HEK293T (cell line): ENCODE measurements around the gene TRPM3.

Source experiments
- CTBP1 ChIP-seq: fragments of 450-650 bp; IDR thresholded peaks from 2 replicates; pipeline ENCODE4 v1.6.1; 2016; ENCODE audit warnings: borderline replicate concordance
- FOXK2 ChIP-seq: fragments of 450-650 bp; IDR thresholded peaks from 2 replicates; pipeline ENCODE4 v1.6.1; 2016; ENCODE audit warnings: mild to moderate bottlenecking
- FOXM1 ChIP-seq: fragments of 450-650 bp; IDR thresholded peaks from 2 replicates; pipeline ENCODE4 v1.6.1; 2017; ENCODE audit warnings: mild to moderate bottlenecking, borderline replicate concordance
- NFRKB ChIP-seq: fragments of 450-650 bp; IDR thresholded peaks from 2 replicates; pipeline ENCODE4 v1.6.1; 2016; ENCODE audit warnings: mild to moderate bottlenecking, moderate library complexity
- SP1 ChIP-seq: fragments of 450-650 bp; IDR thresholded peaks from 2 replicates; pipeline ENCODE4 v1.6.1; 2017
- SUZ12 ChIP-seq: fragments of 450-650 bp; IDR thresholded peaks from 2 replicates; pipeline ENCODE4 v1.6.1; 2016; ENCODE audit warnings: mild to moderate bottlenecking

- TF ChIP-seq NFRKB (no peak), SP1 (no peak), SUZ12 (no peak), FOXM1 (no peak), CTBP1 (no peak), FOXK2 (no peak)
Observed at GRCh38 chr9:70816891-70817290, 304.5 kb downstream of the TRPM3 start.
